Trophoblast cell (in vitro differentiated cells and primary cell): ENCODE results near the gene RAB3GAP2.
A peak's percentile ranks its signal among the peaks of the same experiment; 100 is the strongest.

Experiments used
- DNase-seq, 2 donors: peaks; one replicate each; pipeline ENCODE4 v3.0.0-alpha.2; 2016
- H2AFZ ChIP-seq: 2 replicates; pipeline ENCODE4 v1.6.1; 2013; ENCODE audit warnings: low read length, moderate library complexity, mild to moderate bottlenecking; ENCODE audit not compliant: insufficient read depth, poor library complexity
- H2AK5ac ChIP-seq: 2 replicates; pipeline ENCODE4 v1.6.1; 2013; ENCODE audit warnings: mild to moderate bottlenecking, low read length
- H2BK120ac ChIP-seq: 2 replicates; pipeline ENCODE4 v1.6.1; 2013; ENCODE audit warnings: low read length, mild to moderate bottlenecking, moderate library complexity; ENCODE audit not compliant: insufficient read depth, poor library complexity
- H2BK12ac ChIP-seq: 2 replicates; pipeline ENCODE4 v1.6.1; 2013; ENCODE audit warnings: mild to moderate bottlenecking, low read length, moderate library complexity
- H2BK5ac ChIP-seq: 2 replicates; pipeline ENCODE4 v1.6.1; 2013; ENCODE audit warnings: low read length, low read depth, moderate library complexity, mild to moderate bottlenecking; ENCODE audit not compliant: poor library complexity
- H3K14ac ChIP-seq: 2 replicates; pipeline ENCODE4 v1.6.1; 2013; ENCODE audit warnings: mild to moderate bottlenecking, low read length
- H3K18ac ChIP-seq: 2 replicates; pipeline ENCODE4 v1.6.1; 2013; ENCODE audit warnings: mild to moderate bottlenecking, low read length
- H3K23ac ChIP-seq: 2 replicates; pipeline ENCODE4 v1.6.1; 2013; ENCODE audit warnings: low read length
- H3K27ac ChIP-seq: 2 replicates; pipeline ENCODE4 v1.5.1; 2013; ENCODE audit warnings: low read depth, mild to moderate bottlenecking, inconsistent platforms, low read length, moderate library complexity
- H3K27me3 ChIP-seq: 2 replicates; pipeline ENCODE4 v1.6.1; 2013; ENCODE audit warnings: inconsistent platforms, mild to moderate bottlenecking, low read length, moderate library complexity; ENCODE audit not compliant: insufficient read depth
- H3K36me3 ChIP-seq, 2 experiments: 1 replicate in 1 of 2; 2 replicates in 1 of 2; pipeline ENCODE4 v1.6.1; 2013; ENCODE audit warnings: low read length in 2 of 2, mild to moderate bottlenecking in 2 of 2, moderate library complexity in 1 of 2; ENCODE audit not compliant: insufficient read depth in 2 of 2, control insufficient read depth in 1 of 2
- H3K4ac ChIP-seq: 2 replicates; pipeline ENCODE4 v1.6.1; 2013; ENCODE audit warnings: low read depth, mild to moderate bottlenecking, low read length, moderate library complexity
- H3K4me1 ChIP-seq, 2 experiments: 1 replicate in 1 of 2; 2 replicates in 1 of 2; pipeline ENCODE4 v1.6.1; 2013; ENCODE audit warnings: low read length in 2 of 2, mild to moderate bottlenecking in 2 of 2, moderate library complexity in 1 of 2; ENCODE audit not compliant: insufficient read depth in 2 of 2, control insufficient read depth in 1 of 2
- H3K4me2 ChIP-seq: 2 replicates; pipeline ENCODE4 v1.6.1; 2013; ENCODE audit warnings: inconsistent platforms, mild to moderate bottlenecking, low read length, moderate library complexity
- H3K4me3 ChIP-seq: 2 replicates; pipeline ENCODE4 v1.5.1; 2013; ENCODE audit warnings: mild to moderate bottlenecking, low read depth, low read length, inconsistent platforms
- H3K79me1 ChIP-seq: one replicate; pipeline ENCODE4 v1.6.1; 2013; ENCODE audit warnings: low read length
- H3K79me2 ChIP-seq: 2 replicates; pipeline ENCODE4 v1.6.1; 2013; ENCODE audit warnings: low read length, mild to moderate bottlenecking; ENCODE audit not compliant: control insufficient read depth, insufficient read depth, poor library complexity
- H3K9ac ChIP-seq: 2 replicates; pipeline ENCODE4 v1.6.1; 2013; ENCODE audit warnings: mild to moderate bottlenecking, low read length
- H3K9me3 ChIP-seq: 2 replicates; pipeline ENCODE4 v1.6.1; 2013; ENCODE audit warnings: low read depth, mild to moderate bottlenecking, control low read depth, inconsistent platforms, low read length; ENCODE audit not compliant: insufficient read depth
- H4K12ac ChIP-seq: 2 replicates; pipeline ENCODE4 v1.6.1; 2013; ENCODE audit warnings: low read depth, mild to moderate bottlenecking, low read length, moderate library complexity
- H4K8ac ChIP-seq: 2 replicates; pipeline ENCODE4 v1.6.1; 2013; ENCODE audit warnings: low read depth, mild to moderate bottlenecking, low read length, moderate library complexity
- H4K91ac ChIP-seq: one replicate; pipeline ENCODE4 v1.6.1; 2013; ENCODE audit warnings: low read depth, mild to moderate bottlenecking, low read length, moderate library complexity
- WGBS: extraction: QIAGEN DNeasy Blood & Tissue Kit; methylation state at CpG from one replicate; pipeline ENCODE4 v1.1.7; 2013; ENCODE audit warnings: missing lambda C conversion rate; ENCODE audit not compliant: insufficient read length, insufficient coverage; ENCODE audit errors: extremely low coverage; 5-methylcytosine and 5-hydroxymethylcytosine counted together

Gene RAB3GAP2

GRCh38 chr1:220203816-220204215 lies 68.4 kb downstream of the RAB3GAP2 start:
- WGBS = no CpG with 5 or more reads among the region's 2 CpGs
- Histone ChIP-seq H3K79me2 (no peaks in the 10 kb centered on the region), H3K4me3 (no peak overlapping the region), H2BK5ac (no peak overlapping the region), H4K91ac (no peak overlapping the region), H3K36me3 (peaks cover 4 to 19% of the 10 kb centered on the region in 2 experiments), H3K14ac (no peak overlapping the region), H3K9me3 (no peaks in the 10 kb centered on the region), H3K4me1 (no peaks in the 10 kb centered on the region), H3K23ac (no peak overlapping the region), H3K4ac (no peak overlapping the region), H3K27me3 (no peaks in the 10 kb centered on the region), H3K9ac (no peak overlapping the region), H4K12ac (no peak overlapping the region), H2BK120ac (no peak overlapping the region), H3K27ac (no peak overlapping the region), H2BK12ac (no peak overlapping the region), H3K79me1 (no peaks in the 10 kb centered on the region), H2AFZ (no peak overlapping the region), H3K4me2 (no peak overlapping the region), H2AK5ac (no peak overlapping the region), H3K18ac (no peak overlapping the region), H4K8ac (no peak overlapping the region)
- DNase-seq = no peak

- no peaks in the 10 kb centered on the region for H3K79me1 ChIP-seq
- no peak overlapping the region for H2AFZ ChIP-seq
- H3K23ac ChIP-seq = no peak overlapping the region
- no peaks in the 10 kb centered on the region for H3K9me3 ChIP-seq
- H2AK5ac ChIP-seq = no peak overlapping the region
- no peak overlapping the region for H3K27ac ChIP-seq
- no peak for DNase-seq
- H2BK5ac ChIP-seq = no peak overlapping the region
- no peaks in the 10 kb centered on the region for H3K4me1 ChIP-seq
- no peak overlapping the region for H3K4ac ChIP-seq
- H3K79me2 ChIP-seq = no peaks in the 10 kb centered on the region
- H3K4me3 ChIP-seq = no peak overlapping the region
- no peak overlapping the region for H4K91ac ChIP-seq
- H3K36me3 ChIP-seq = peaks cover 4 to 12% of the 10 kb centered on the region in 2 experiments
- H3K18ac ChIP-seq = no peak overlapping the region
- H3K14ac ChIP-seq = no peak overlapping the region
- H4K12ac ChIP-seq = no peak overlapping the region
- H3K4me2 ChIP-seq = no peak overlapping the region
- H3K9ac ChIP-seq = no peak overlapping the region
- H2BK12ac ChIP-seq = no peak overlapping the region
- WGBS = no CpG with 5 or more reads among the region's 5 CpGs
- no peak overlapping the region for H2BK120ac ChIP-seq
- H4K8ac ChIP-seq = no peak overlapping the region
- no peaks in the 10 kb centered on the region for H3K27me3 ChIP-seq
These were observed 73.9 kb downstream of the RAB3GAP2 start for GRCh38 chr1:220198186-220199005.

GRCh38 chr1:220195701-220196100 lies 76.6 kb downstream of the RAB3GAP2 start:
- H3K4ac ChIP-seq = no peak overlapping the region
- H3K4me3 ChIP-seq = no peak overlapping the region
- no peak for DNase-seq
- no peaks in the 10 kb centered on the region for H3K9me3 ChIP-seq
- H3K27me3 ChIP-seq = no peaks in the 10 kb centered on the region
- no peak overlapping the region for H4K12ac ChIP-seq
- no peak overlapping the region for H3K18ac ChIP-seq
- no peaks in the 10 kb centered on the region for H3K79me1 ChIP-seq
- no peak overlapping the region for H4K8ac ChIP-seq
- no peaks in the 10 kb centered on the region for H3K79me2 ChIP-seq
- no peak overlapping the region for H2BK12ac ChIP-seq
- no peak overlapping the region for H3K4me2 ChIP-seq
- no peak overlapping the region for H2BK120ac ChIP-seq
- H3K9ac ChIP-seq = no peak overlapping the region
- no peak overlapping the region for H2BK5ac ChIP-seq
- H2AFZ ChIP-seq = no peak overlapping the region
- H2AK5ac ChIP-seq = no peak overlapping the region
- peaks cover 2 to 13% of the 10 kb centered on the region in 2 experiments for H3K36me3 ChIP-seq
- no peak overlapping the region for H3K27ac ChIP-seq
- no peak overlapping the region for H4K91ac ChIP-seq
- no peaks in the 10 kb centered on the region for H3K4me1 ChIP-seq
- H3K23ac ChIP-seq = no peak overlapping the region
- H3K14ac ChIP-seq = no peak overlapping the region

- Histone ChIP-seq H2BK12ac (no peak overlapping the region), H2AFZ (no peak overlapping the region), H3K79me1 (no peaks in the 10 kb centered on the region), H2BK120ac (no peak overlapping the region), H3K23ac (no peak overlapping the region), H3K9me3 (no peaks in the 10 kb centered on the region), H3K4me2 (no peak overlapping the region), H4K91ac (no peak overlapping the region), H3K4ac (no peak overlapping the region), H4K8ac (no peak overlapping the region), H3K79me2 (no peaks in the 10 kb centered on the region), H3K4me1 (no peaks in the 10 kb centered on the region), H3K18ac (no peak overlapping the region), H2AK5ac (no peak overlapping the region), H3K14ac (no peak overlapping the region), H3K27me3 (no peaks in the 10 kb centered on the region), H3K9ac (no peak overlapping the region), H2BK5ac (no peak overlapping the region), H4K12ac (no peak overlapping the region), H3K4me3 (no peak overlapping the region), H3K36me3 (peaks cover 4 to 20% of the 10 kb centered on the region in 2 experiments), H3K27ac (no peak overlapping the region)
- peak in 1 of 2 donors; percentile 32 for DNase-seq
- no CpG with 5 or more reads among the region's 1 CpG for WGBS
These were observed 82.4 kb downstream of the RAB3GAP2 start for GRCh38 chr1:220189750-220190347.
